Small intestine (tissue), 7 donors: ENCODE results near the gene CABP4. TPM values are rescaled to one million over a fixed set of nuclear protein-coding genes. Genes with fewer than 3 reads are reported as not detected.

Experiments
- DNase-seq, 2 donors: peaks; one replicate each; pipeline versions ENCODE4 v3.0.0 to v3.0.0-alpha.2; 2013
- FAIRE-seq: peaks from 2 replicates; lab custom pipeline; 2012; peaks lifted over from hg19 to GRCh38; lab: Jason Lieb, UNC
- H3K27ac ChIP-seq, 3 donors: one replicate each; pipeline ENCODE4 v1.5.1; 2013; ENCODE audit warnings: low read length in 2 of 3, mild to moderate bottlenecking in 2 of 3, control low read depth in 1 of 3, inconsistent platforms in 1 of 3, low read depth in 1 of 3, moderate library complexity in 1 of 3
- H3K27me3 ChIP-seq, 3 donors: one replicate each; pipeline ENCODE4 v1.6.1; 2013; ENCODE audit warnings: low read length in 3 of 3, inconsistent platforms in 1 of 3; ENCODE audit not compliant: control insufficient read depth in 3 of 3, insufficient read depth in 3 of 3
- H3K36me3 ChIP-seq, 3 donors: one replicate each; pipeline ENCODE4 v1.6.1; 2013; ENCODE audit warnings: low read length in 3 of 3, inconsistent platforms in 1 of 3, low read depth in 1 of 3, mild to moderate bottlenecking in 1 of 3, moderate library complexity in 1 of 3; ENCODE audit not compliant: control insufficient read depth in 3 of 3, insufficient read depth in 2 of 3
- H3K4me1 ChIP-seq, 3 donors: one replicate each; pipeline ENCODE4 v1.6.1; 2013; ENCODE audit warnings: low read length in 2 of 3, inconsistent platforms in 1 of 3, low read depth in 1 of 3, mild to moderate bottlenecking in 1 of 3, moderate library complexity in 1 of 3; ENCODE audit not compliant: control insufficient read depth in 3 of 3, insufficient read depth in 2 of 3
- H3K4me3 ChIP-seq, 3 donors: one replicate each; pipeline ENCODE4 v1.5.1; 2013; ENCODE audit warnings: low read length in 3 of 3, control low read depth in 1 of 3, inconsistent platforms in 1 of 3, low read depth in 1 of 3, mild to moderate bottlenecking in 1 of 3, moderate library complexity in 1 of 3
- H3K9me3 ChIP-seq, 2 donors: one replicate each; pipeline ENCODE4 v1.6.1; 2013; ENCODE audit warnings: low read depth in 1 of 2, low read length in 1 of 2; ENCODE audit not compliant: control insufficient read depth in 2 of 2, insufficient read depth in 1 of 2
- WGBS, 3 donors: extraction: QIAGEN DNeasy Blood & Tissue Kit; methylation state at CpG; one replicate each; pipeline ENCODE4 v1.1.7; 2013; 5-methylcytosine and 5-hydroxymethylcytosine counted together
- polyA plus RNA-seq, 4 donors: library from polyadenylated mRNA; stranded (reverse) in 3 of 4; unstranded in 1 of 4; fragments of 200-250 nt in 3 of 4; fragments of 120-200 nt in 1 of 4; gene quantifications; one replicate each; pipeline versions ENCODE4 v1.2.1 to v1.2.3, GENCODE V29; 2013
- donor health status: healthy with polysubstance abuse.
- donor health status: control.
- donor health status: control.
- donor health status: Bipolar disorder and iron deficiency.
- donor health status: healthy.

The CABP4 gene
- polyA plus RNA-seq, 4 donors, result 0.27 to 1.1 (median 0.41) TPM; not detected in 1

GRCh38 chr11:67508486-67509121, 53.5 kb downstream of the CABP4 start:
- Histone ChIP-seq H3K36me3 (peaks cover 0 to 18% (median 0%) of the 10 kb centered on the region in 3 donors), H3K9me3 (no peaks in the 10 kb centered on the region), H3K4me3 (peak overlapping the region; percentile 54 to 83 (median 79)), H3K27me3 (no peaks in the 10 kb centered on the region), H3K4me1 (peaks cover 2 to 54% (median 6%) of the 10 kb centered on the region in 3 donors), H3K27ac (peak overlapping the region; percentile 86 to 100 (median 94))
- FAIRE-seq, result no peak
- peak; percentile 96 to 100 for DNase-seq
- WGBS, 3 donors, result 1% methylated on average over 45 to 57 of the region's 57 CpGs

- Histone ChIP-seq H3K27ac (peak overlapping the region in 1 of 3 donors; percentile 94), H3K27me3 (no peaks in the 10 kb centered on the region), H3K9me3 (no peaks in the 10 kb centered on the region), H3K36me3 (peaks cover 0 to 15% (median 0%) of the 10 kb centered on the region in 3 donors), H3K4me1 (peaks cover 2 to 51% (median 6%) of the 10 kb centered on the region in 3 donors), H3K4me3 (no peak overlapping the region)
- no peak for FAIRE-seq
- WGBS, 3 donors, result 48 to 66% (median 54%) methylated on average over 3 of the region's 3 CpGs
- DNase-seq, result peak in 1 of 2 donors; percentile 24
Observed at GRCh38 chr11:67510023-67510345, 54.8 kb downstream of the CABP4 start.

Other genes with a start within 250 kb of the CABP4 start
- gene GRK2, start 188.9 kb upstream of the CABP4 start, polyA plus RNA-seq, result 100 to 1,000 TPM in 2 of 4 donors, 10 to 100 TPM in 2; 78.3 to 153 (median 102) TPM
- 10 to 100 TPM in 3 of 4 donors, 1 to 10 TPM in 1; 7.8 to 26.0 (median 20.1) TPM for gene ANKRD13D, start 166.1 kb upstream of the CABP4 start, polyA plus RNA-seq
- gene SSH3, start 151.8 kb upstream of the CABP4 start, polyA plus RNA-seq, result 10 to 100 TPM; 27.5 to 55.2 (median 32.7) TPM
- 100 to 1,000 TPM; 137 to 492 (median 310) TPM for gene POLD4, start 101.8 kb upstream of the CABP4 start, polyA plus RNA-seq
- 1 to 10 TPM in 3 of 4 donors, not detected in 1; 1.4 to 6.3 (median 3.0) TPM for gene CLCF1, start 81.8 kb upstream of the CABP4 start, polyA plus RNA-seq
- 10 to 100 TPM; 19.5 to 88.3 (median 40.7) TPM for gene RAD9A, start 63.4 kb upstream of the CABP4 start, polyA plus RNA-seq
- 100 to 1,000 TPM; 123 to 211 (median 187) TPM for gene PPP1CA, start 53.5 kb upstream of the CABP4 start, polyA plus RNA-seq
- gene TBC1D10C, start 51.3 kb upstream of the CABP4 start, polyA plus RNA-seq, result 10 to 100 TPM in 1 of 4 donors, 1 to 10 TPM in 3; 2.5 to 18.1 (median 4.1) TPM
- gene CARNS1, start 39.7 kb upstream of the CABP4 start, polyA plus RNA-seq, result under 1 TPM in 2 of 4 donors, not detected in 2; 0.40 to 0.84 TPM
- 10 to 100 TPM; 39.0 to 88.1 (median 74.3) TPM for gene RPS6KB2, start 26.9 kb upstream of the CABP4 start, polyA plus RNA-seq
- 10 to 100 TPM in 3 of 4 donors, 1 to 10 TPM in 1; 7.5 to 34.6 (median 15.9) TPM for gene PTPRCAP, start 17.7 kb upstream of the CABP4 start, polyA plus RNA-seq
- 100 to 1,000 TPM; 106 to 208 (median 133) TPM for gene CORO1B, start 11.9 kb upstream of the CABP4 start, polyA plus RNA-seq
- gene GPR152, start 2.6 kb upstream of the CABP4 start, polyA plus RNA-seq, result under 1 TPM in 1 of 4 donors, not detected in 3; 0.04 TPM
- 100 to 1,000 TPM in 1 of 4 donors, 10 to 100 TPM in 3; 70.3 to 119 (median 71.2) TPM for gene TMEM134, start 13.9 kb downstream of the CABP4 start, polyA plus RNA-seq
- 100 to 1,000 TPM in 1 of 4 donors, 10 to 100 TPM in 3; 45.7 to 102 (median 79.6) TPM for gene AIP, start 27.7 kb downstream of the CABP4 start, polyA plus RNA-seq
- gene PITPNM1, start 50.0 kb downstream of the CABP4 start, polyA plus RNA-seq, result 10 to 100 TPM; 31.2 to 42.1 (median 35.9) TPM
- 100 to 1,000 TPM in 2 of 4 donors, 10 to 100 TPM in 2; 80.0 to 108 (median 97.5) TPM for gene CDK2AP2, start 52.8 kb downstream of the CABP4 start, polyA plus RNA-seq
- not detected for gene CABP2, start 68.1 kb downstream of the CABP4 start, polyA plus RNA-seq
- 1,000 to 10,000 TPM in 2 of 4 donors, 100 to 1,000 TPM in 2; 714 to 1,471 (median 1,003) TPM for gene GSTP1, start 128.5 kb downstream of the CABP4 start, polyA plus RNA-seq
- 100 to 1,000 TPM; 170 to 361 (median 249) TPM for gene NDUFV1, start 151.6 kb downstream of the CABP4 start, polyA plus RNA-seq
- 10 to 100 TPM; 11.7 to 67.1 (median 45.7) TPM for gene NUDT8, start 174.6 kb downstream of the CABP4 start, polyA plus RNA-seq
- gene TBX10, start 184.4 kb downstream of the CABP4 start, polyA plus RNA-seq, result 10 to 100 TPM in 3 of 4 donors, 1 to 10 TPM in 1; 4.3 to 69.4 (median 27.9) TPM
- 100 to 1,000 TPM in 2 of 4 donors, 10 to 100 TPM in 2; 36.6 to 271 (median 125) TPM for gene ACY3, start 195.4 kb downstream of the CABP4 start, polyA plus RNA-seq
- under 1 TPM in 2 of 4 donors, not detected in 2; 0.03 to 0.12 TPM for gene ALDH3B2, start 219.3 kb downstream of the CABP4 start, polyA plus RNA-seq